Stimulated activated CD8-positive, alpha-beta memory T cell treated with anti-CD3 and anti-CD28 coated beads, Interleukin-12 subunit alpha, Interleukin-12 subunit beta, amount 100 ng/mL, for 1 hour (primary cell): ENCODE results near the gene CPLX4.

Source experiments
- DNase-seq: peaks from one replicate; pipeline ENCODE4 v3.0.0-alpha.2; 2020; ENCODE audit warnings: low read depth

The CPLX4 gene

DNA sequence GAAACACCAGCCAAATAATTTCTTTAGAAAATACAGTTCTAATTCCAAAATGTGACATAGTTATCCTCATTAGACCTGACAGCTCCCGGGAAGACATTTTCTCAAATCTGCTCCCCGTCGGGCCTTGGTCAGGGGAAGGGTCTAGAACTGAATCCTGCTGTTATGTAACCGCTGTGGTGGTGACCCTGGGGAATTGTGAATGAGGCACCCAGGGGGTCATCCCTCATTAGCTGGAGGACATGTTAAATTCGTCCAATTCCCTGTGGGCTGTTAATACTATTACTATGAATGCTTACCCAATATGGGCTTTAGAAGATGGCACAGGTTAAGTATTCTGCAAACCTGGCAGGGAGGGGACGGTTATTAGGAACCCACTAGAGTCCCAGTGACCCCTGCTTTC, 11.8 kb downstream of the CPLX4 start:
- no peak for DNase-seq

DNA sequence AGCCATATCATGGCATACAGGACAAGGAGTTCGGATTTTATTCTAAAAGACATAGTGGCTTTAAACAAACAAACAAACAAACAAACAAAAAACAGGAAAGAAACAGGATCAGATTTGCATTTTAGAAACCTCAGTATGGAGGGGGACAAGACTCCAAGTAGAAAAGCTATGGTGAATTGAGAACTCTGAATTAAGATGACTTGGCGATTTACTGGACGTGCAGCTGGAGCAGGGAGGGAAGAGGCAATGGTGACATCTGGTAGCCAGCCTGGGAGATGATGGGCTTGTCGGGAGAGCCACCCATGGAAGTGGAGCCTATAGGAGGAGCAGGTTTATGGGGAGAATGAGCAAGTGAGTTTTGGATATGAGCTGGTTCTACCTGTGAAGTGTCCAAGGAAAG, 13.2 kb downstream of the CPLX4 start:
- DNase-seq, result no peak

- no peak for DNase-seq
Measured at GRCh38 chr18:59303656-59304195, 14.7 kb downstream of the CPLX4 start.

DNA sequence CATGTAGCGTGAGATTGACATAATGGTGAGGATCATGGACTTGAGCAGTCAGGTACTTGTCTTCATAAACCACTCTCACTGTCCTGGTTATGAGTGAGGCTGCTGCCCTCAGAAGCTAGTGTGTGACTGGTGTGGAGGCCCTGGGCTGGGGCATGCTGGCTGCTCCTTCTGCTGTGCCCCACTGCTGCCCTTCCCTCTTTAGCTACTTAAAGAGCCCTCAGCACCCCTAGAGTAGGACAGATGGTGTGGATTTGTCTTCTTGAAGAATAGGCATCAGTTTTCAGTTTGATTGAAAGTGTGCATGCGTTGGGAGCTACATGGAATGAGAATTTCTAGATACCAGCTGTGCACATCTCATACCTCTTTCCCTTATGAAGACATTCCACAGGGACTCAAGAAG, 15.4 kb downstream of the CPLX4 start:
- no peak for DNase-seq

GRCh38 chr18:59301929-59302328, 16.5 kb downstream of the CPLX4 start:
- no peak for DNase-seq

DNA sequence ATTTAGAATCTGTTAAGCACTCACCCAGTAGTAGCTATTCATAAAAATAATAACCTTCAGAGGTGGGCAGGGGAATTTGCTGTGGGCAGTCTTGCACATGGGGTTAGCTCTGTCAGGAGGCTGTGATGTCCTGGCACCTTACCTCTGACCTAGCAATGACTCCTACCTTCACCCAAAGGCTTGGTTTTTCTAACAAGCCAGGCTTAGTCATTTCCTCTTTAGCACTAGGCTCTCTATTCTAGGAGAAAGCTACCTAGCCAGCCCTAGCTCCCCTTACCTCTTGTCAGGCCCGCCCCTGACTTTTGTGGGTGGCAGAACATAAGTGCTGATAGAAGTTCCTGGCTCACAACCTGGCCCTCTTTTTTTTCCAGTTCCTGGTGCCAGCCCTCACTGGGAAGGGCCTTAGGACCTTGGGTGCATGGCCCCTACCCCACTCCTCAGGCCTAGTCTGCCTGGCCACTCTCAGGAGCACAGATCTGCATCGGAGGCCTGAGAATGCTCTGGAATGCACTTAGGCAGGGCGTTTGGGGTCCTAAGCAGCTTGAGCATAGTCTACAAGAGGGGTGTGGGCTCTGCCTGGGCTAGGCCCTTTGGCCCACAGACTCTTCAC, 17.7 kb downstream of the CPLX4 start:
- no peak for DNase-seq

GRCh38 chr18:59298871-59299270, 19.6 kb downstream of the CPLX4 start:
- DNase-seq, result no peak

DNA sequence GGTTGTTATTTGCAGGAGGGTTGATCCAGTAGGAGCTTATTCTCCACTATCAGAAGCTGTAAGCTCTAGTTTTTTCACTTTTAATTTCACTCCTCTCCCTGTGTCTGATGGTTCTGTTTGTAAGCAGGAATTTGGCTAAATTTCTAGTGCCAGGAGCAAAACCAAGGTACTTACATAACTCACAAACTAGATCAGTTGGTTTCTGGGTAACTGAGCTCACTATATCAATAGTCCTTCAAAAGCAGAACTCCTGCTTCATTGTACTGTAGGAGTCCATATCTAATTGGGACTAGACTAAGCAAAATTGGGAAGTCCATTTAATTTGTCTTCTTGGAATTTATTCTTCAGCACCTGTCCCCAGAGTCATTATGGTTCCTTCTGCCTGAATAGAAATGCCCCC, 25.1 kb downstream of the CPLX4 start:
- DNase-seq, result no peak

- no peak for DNase-seq
Measured at GRCh38 chr18:59286341-59286740, 32.1 kb downstream of the CPLX4 start.

GRCh38 chr18:59282341-59282740, 36.1 kb downstream of the CPLX4 start:
- no peak for DNase-seq

DNA sequence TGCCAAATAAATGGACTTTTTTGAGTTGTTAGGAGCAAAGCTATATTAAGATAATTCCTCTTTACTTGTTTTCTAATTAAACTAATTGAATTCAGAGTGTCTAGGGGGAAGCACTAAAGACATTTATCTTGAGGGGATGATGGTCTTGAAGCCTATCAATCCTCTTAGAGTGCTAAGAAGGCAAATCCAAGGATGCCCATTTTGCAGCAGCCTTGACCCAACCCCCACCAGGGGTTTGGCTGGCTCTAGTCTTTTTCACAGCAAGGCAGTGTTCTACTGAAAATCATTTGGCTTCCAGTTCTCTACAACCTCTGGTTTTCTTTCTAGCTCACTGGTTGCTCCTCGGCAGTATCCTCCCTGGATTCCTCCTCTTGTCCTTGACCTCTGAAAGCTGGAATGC, 38.7 kb downstream of the CPLX4 start:
- DNase-seq, result no peak

GRCh38 chr18:59279193-59279592, 39.3 kb downstream of the CPLX4 start:
- no peak for DNase-seq

DNA sequence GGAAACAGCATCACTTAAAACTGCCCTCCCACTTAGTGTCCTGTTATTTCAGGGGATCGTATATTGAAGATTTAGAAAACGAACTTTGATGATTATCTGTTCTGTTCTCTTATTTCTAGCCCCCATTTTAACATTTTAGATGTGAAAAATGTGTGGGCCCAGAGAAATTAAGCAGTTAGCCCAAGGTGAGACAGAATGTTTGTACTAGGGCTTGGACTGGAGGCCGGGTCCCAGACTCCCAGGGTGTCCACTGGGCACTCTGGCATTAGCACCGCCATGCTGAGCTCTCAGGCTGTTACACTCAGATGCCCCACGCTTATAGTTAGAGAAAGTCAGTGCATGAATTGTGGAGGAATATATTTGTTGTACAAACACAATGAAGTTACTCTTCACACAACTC, 39.7 kb downstream of the CPLX4 start:
- no peak for DNase-seq

DNA sequence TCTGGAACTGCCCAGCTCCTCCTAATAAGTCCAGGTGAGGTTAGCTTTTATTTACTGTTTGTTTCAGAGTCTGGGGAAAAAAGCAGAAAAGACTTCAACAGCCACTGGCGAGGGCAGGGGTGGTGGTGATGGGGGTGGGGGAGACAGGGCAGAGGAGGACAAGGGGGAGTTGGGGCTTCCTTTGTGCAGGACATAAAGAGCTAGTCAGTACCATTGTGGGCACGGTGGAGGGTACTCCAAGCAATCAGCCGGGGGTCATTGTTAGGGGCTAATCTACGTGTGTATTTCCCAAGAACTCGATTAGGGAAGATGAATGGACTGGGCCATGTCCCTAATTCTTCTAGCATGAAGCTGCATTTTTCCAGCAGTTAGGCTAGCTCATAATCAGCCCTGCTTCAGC, 42.4 kb downstream of the CPLX4 start:
- no peak for DNase-seq

DNA sequence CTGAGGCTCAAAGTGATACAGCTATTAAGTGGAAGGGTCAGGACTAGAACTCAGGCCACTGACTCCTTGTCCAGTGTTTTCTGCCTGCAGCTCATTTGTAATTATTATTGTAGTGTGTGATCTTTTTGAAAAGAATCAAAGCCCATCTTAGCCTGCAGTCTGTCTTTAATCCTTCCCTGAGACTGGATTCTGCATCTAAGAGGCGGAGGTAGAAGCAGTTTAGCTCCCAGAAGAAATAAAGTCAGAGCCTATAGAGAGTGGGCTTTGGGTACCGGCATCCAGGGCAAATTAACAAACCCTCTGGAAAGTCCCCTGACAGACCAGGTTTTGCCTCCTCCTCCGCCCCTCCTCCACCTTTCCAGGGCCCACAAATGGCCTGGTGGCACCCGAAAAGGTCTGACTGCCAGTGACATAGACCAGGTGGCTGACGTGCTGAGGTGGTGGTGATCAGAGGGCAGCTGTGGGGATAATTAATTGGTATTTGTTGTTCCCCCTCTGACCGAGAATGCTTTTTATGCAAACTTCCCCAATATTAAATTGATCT, 43.0 kb downstream of the CPLX4 start:
- DNase-seq, result no peak

DNA sequence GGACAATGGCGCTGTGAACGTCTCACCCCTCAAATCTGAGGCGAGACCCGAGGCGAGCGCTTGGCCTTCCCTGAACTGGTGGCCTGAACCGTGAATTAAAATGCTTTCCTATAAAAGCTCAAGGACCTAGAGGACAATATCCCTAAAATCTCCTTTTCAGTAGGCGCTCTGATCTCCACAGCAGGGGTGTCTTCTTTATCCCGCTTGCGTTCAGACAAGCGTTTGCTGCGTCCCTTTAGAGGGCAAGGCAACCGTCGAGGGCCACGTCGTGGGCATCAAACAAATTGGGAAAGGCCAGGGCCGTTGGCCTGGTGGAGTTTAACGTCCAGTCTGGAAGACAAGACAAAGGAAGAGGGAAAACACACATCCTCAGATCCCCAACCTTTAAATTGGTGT, 43.9 kb downstream of the CPLX4 start:
- DNase-seq, result no peak

GRCh38 chr18:59273759-59274532, 44.5 kb downstream of the CPLX4 start:
- DNase-seq, result no peak

GRCh38 chr18:59272891-59273758, 45.3 kb downstream of the CPLX4 start, which contains the start of gene RAX:
TSS of gene RAX (minus strand) at chr18:59273454. CDS start at chr18:59273206, 248 bp downstream.
- DNase-seq, result no peak

- no peak for DNase-seq
Measured at GRCh38 chr18:59272221-59272888, 46.1 kb downstream of the CPLX4 start.

- DNase-seq, result no peak
Measured at GRCh38 chr18:59271606-59272220, 46.7 kb downstream of the CPLX4 start.

GRCh38 chr18:59270689-59271257, 47.7 kb downstream of the CPLX4 start:
- no peak for DNase-seq
